Left ventricle myocardium superior (tissue), 1 donor: ENCODE data around the gene SH3RF1. TPM values are rescaled to one million over a fixed set of nuclear protein-coding genes. Genes with fewer than 3 reads are reported as not detected.
A peak's percentile ranks its signal among the peaks of the same experiment; 100 is the strongest.
"Not testable (repeated sequence)": the region's sequence is repeated elsewhere in the genome, so short reads cannot be mapped to it uniquely, and the experiment has no call there.

Source experiments
- ATAC-seq: fragments of 200-7000 bp; cut with Tn5 transposase; one replicate; pipeline ENCODE4 v1.9.1; 2020; ENCODE audit warnings: mild to moderate bottlenecking, moderate library complexity
- DNase-seq: peaks from one replicate; pipeline ENCODE4 v3.0.0-alpha.2; 2020
- intact Hi-C: fragments of 100-400 bp; cut with micrococcal nuclease; formaldehyde crosslinking; loops from one replicate; pipeline ENCODE4 v1.11.0; 2022
- total RNA-seq: library from RNA; stranded (reverse); fragmentation: NEBNext Ultra II Directional; extraction: Animal tissue kit (Norgen Biotek cat#: 25700); gene quantifications from one replicate; pipeline ENCODE4 v1.2.1, GENCODE V29; 2021
- donor health status: DM: no; HTN: yes; CAD: no; lungs with severe emphysema.

Gene SH3RF1
- total RNA-seq, 1 donor from 2014 or later = 5.8 TPM

GRCh38 chr4:169279108-169279507, 8.4 kb upstream of the SH3RF1 start:
- intact Hi-C loops = no loop called here
- DNase-seq (no peak), ATAC-seq (no peak)

DNA sequence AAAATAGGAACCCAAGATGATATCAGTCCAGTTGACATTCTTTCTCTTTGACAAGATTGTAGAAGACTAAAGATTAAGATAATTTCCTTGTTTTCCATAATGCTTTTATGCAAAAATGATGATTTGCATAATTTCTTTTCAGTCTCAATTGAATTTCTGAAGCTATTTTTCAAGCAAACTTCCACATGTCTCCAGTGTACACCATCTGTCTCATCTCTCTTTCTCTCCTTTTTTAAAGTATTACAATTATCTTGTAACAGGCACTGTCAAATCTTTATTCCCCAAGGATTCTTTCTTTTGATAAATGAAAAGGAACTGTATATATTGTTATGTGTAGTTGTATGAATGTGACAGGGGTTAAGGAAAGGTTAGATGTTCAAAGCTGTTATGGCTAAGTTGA, 7.9 kb upstream of the SH3RF1 start:
- no peak for DNase-seq
- ATAC-seq = no peak
- intact Hi-C loops = no loop called here

- ATAC-seq, DNase-seq, intact Hi-C loops: not testable (repeated sequence)
Measured at GRCh38 chr4:169277838-169278237, 7.1 kb upstream of the SH3RF1 start.

DNA sequence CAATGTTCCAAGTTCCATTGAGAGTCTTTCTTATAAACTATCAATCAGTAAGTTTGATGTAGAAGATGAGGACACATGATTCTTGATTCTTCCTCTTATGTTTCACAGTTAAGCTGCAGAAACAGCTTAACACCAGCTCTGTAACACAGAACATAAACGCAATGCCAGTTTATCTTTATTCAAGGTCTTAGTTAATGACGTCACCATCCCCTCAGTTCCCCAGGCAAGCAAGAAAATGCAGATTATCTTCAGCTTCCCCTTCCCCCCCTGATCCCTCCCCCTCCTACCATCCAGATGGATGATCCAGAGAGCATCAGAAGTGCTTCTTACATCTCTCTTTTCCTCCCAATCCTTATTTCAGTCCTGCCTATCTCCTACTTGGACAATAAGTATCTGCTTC, 4.4 kb upstream of the SH3RF1 start:
- no peak for DNase-seq
- no peak for ATAC-seq
- intact Hi-C loops = no loop called here

DNA sequence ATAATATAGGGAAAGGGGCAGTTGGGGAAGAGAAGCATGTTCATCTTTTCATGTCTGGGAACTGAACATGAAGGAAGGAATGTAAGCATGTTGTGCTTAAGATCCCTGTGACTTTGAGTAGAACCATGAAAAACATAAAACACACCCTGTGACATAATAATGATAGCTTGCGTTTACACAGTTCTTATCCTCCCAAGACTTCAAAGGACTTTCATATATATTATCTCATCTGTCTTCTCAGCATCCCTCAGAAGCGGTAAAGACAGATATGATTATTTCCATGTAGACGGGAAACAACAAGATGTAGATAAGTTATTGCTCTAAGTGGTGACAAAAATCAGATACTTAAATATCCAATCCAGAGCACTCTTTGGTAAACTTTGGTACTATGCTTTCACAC, 3.3 kb upstream of the SH3RF1 start:
- no peak for DNase-seq
- intact Hi-C loops = loop anchor here (5.0 kb wide), 1 partner anchor 252 kb away; no protein-coding TSS in a partner anchor

GRCh38 chr4:169272265-169272886, 1.6 kb upstream of the SH3RF1 start:
- intact Hi-C loops = loop anchor here (5.0 kb wide), 1 partner anchor 250 kb away; no protein-coding TSS in a partner anchor
- DNase-seq (no peak), ATAC-seq (no peak)

More for the DNA sequence above, 3.3 kb upstream of the SH3RF1 start:
- ATAC-seq = no peak

- intact Hi-C loops = loop anchor here (5.0 kb wide), 1 partner anchor 249 kb away; no protein-coding TSS in a partner anchor
- no peak for DNase-seq
- ATAC-seq = no peak
Measured at GRCh38 chr4:169271692-169272007, 894 bp upstream of the SH3RF1 start.

GRCh38 chr4:169269916-169270809, 593 bp downstream of the SH3RF1 start:
- DNase-seq (peak; percentile 85), ATAC-seq (peak; percentile 79)
- intact Hi-C loops = loop anchor here (5.0 kb wide), 1 partner anchor 248 kb away; no protein-coding TSS in a partner anchor

DNA sequence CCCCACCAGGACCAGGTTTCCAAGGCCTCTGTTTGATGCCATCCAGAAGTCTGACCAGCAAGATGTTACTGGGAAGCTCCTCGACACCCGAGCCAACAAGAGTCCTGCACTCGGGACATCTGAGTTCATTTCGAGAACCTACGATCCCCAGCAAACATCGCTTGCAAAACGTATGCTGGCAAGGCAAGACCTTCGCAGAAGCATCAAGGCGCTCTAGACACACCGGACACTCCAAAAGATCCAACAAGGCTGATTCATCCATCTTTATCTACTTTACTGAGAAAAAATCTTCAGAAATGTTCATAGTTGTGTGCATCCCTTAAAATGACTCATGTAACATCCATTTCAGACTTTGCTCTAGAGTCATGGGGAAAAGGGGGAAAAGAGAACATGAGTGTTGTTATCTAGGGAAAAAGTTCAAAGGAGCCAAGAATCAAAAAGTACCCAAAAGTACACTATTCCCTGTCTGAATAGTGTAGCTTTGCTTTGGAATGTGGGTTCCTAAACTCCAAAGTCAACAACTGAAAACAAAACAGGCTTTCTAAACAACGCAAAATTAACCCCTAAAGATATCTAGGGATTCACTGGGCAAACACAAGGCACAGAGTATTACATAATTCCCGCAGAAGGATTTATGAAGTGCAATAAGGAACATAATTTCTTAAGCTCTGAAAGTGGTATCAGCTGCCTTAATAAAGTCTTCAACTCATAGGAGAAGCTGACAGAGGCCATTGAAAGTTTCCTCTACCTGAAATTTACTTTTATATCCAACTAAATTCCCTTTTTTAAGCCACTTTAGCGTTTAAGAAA, 1.6 kb downstream of the SH3RF1 start:
- intact Hi-C loops = no loop called here
- ATAC-seq (no peak), DNase-seq (no peak)

GRCh38 chr4:169267070-169267469, 3.7 kb downstream of the SH3RF1 start:
- DNase-seq (no peak), ATAC-seq (no peak)
- intact Hi-C loops = no loop called here

- DNase-seq = no peak
- intact Hi-C loops = no loop called here
- ATAC-seq = no peak
Measured at GRCh38 chr4:169266661-169267060, 4.1 kb downstream of the SH3RF1 start.

DNA sequence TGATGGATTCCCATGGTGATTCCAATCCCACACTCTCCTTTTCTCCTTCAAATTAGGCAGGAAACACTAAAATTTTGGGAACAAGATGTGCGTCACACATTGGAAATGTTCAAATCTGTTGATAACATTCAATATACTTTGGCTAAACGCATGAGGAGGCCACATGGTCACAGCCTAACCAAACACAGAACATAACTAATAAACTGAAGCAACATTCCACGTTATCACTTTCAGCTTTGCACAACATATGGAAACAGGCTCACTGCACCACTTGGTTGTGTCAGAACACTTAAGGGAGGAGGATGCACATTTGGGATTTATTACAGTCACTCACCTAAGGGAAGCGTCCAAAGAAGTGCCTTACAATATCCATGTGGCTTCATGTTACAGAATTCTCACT, 4.7 kb downstream of the SH3RF1 start:
- intact Hi-C loops = no loop called here
- DNase-seq (no peak), ATAC-seq (no peak)

- intact Hi-C loops = no loop called here
- DNase-seq (peak; percentile 59), ATAC-seq (peak; percentile 92)
Measured at GRCh38 chr4:169263791-169264392, 6.9 kb downstream of the SH3RF1 start.

GRCh38 chr4:169260217-169260866, 10.4 kb downstream of the SH3RF1 start:
- DNase-seq (no peak), ATAC-seq (peak; percentile 10)
- intact Hi-C loops = no loop called here

- ATAC-seq (no peak), DNase-seq (no peak)
- intact Hi-C loops = no loop called here
Measured at GRCh38 chr4:169259271-169259670, 11.5 kb downstream of the SH3RF1 start.

DNA sequence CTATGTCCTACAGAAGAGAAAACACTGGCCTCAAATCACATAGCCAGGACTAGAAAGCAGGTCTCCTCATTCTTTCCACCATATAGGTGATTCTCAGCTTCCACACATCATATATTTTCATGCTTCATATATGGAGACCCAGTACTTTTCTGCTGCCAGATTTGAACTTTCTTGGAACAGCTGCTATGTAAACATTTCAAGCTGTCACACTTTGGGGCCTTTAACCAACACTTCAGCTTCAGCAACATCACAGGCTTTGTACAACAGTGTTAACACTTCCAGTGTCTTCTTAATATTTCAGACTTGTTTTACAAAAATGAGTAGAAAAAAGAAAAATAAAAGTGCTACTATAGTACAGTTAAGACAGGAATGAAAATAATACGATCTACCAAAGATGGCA, 12.6 kb downstream of the SH3RF1 start:
- no peak for DNase-seq
- intact Hi-C loops = no loop called here
- ATAC-seq = no peak

DNA sequence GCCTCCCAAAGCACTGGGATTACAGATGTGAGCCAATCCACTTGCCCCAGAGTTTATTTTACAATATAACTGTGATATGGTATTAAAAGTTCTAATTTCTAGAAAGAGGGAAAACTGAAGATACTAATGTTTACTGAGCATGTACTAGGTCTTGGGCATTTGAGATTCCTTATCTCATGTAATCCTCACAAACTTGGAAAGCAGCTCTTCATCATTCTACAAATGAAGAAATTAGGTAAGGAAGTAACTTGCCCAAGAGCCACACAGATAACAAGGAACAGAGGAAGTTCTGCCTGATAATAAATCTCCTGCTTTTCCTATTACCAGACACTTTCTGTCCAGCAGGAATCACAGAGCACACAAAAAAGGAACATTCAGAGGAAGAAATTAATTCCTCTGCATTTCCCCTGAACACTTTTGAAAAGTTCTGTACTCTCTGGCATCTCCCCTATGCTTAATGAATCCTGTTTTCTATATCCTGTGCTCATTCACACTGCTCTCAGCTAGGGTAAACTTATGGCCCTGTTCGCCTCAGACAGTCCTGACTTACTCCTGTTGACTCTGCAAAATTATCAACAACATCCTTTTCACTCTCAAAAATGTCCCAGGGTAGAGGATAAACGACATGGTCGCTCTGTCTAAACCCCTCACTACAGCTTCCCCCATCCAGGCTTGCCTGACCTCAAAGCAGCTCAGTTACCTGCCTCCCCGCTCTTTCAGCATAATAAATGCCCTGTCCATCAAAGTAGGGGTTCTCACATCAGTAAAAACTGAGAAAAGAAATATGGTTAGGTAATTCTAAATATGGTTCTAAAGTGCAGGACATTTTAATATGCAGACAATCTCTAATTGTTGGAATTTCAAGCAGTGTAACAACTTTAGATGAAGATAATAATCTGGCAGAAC, 13.6 kb downstream of the SH3RF1 start:
- ATAC-seq = no peak
- intact Hi-C loops = no loop called here
- DNase-seq = no peak

GRCh38 chr4:169256101-169256612, 14.6 kb downstream of the SH3RF1 start:
- no peak for DNase-seq
- intact Hi-C loops = no loop called here
- ATAC-seq = no peak
